Stimulated activated CD8-positive, alpha-beta memory T cell treated with anti-CD3 and anti-CD28 coated beads, Interleukin-4, amount 100 ng/mL, for 1 hour (primary cell): ENCODE measurements around the gene SEH1L.
"Not testable (repeated sequence)": the region's sequence is repeated elsewhere in the genome, so short reads cannot be mapped to it uniquely, and the experiment has no call there.

Experiments used
- DNase-seq, 2 donors: peaks; one replicate each; pipeline ENCODE4 v3.0.0-alpha.2; 2020; ENCODE audit warnings: low read depth in 2 of 2, low spot score in 1 of 2

The SEH1L gene

GRCh38 chr18:12947285-12948049 lies at the start of gene SEH1L:
Gene SEH1L (plus strand): TSS chr18:12948011. CDS start chr18:12948122, 111 bp downstream.
- peak; percentile 99 for DNase-seq

- not testable (repeated sequence) for DNase-seq
These were observed 46.6 kb upstream of the SEH1L start for GRCh38 chr18:12901208-12901607.

DNA sequence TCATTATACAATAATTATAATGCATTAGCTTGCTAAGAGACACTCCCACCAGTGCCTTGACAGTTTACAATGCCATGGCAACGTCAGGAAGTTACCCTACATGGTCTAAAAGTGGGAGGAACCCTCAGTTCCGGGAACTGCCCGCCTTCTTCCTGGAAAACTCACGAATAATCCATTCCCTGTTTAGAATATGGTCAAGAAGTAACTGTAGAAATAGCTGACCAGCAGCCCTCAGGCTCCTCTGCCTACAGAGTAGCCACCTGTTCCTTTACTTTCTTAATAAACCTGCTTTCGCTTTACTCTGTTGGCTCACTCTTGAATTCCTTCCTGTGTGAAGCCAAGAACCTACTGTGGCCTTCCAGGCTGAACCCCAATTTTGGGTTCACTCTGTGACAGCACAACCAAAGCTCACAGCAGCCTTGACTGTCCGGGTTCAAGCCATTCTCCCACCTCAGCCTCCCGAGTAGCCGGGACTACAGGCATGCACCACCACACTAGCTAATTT lies 43.7 kb upstream of the SEH1L start:
- DNase-seq, result no peak

DNA sequence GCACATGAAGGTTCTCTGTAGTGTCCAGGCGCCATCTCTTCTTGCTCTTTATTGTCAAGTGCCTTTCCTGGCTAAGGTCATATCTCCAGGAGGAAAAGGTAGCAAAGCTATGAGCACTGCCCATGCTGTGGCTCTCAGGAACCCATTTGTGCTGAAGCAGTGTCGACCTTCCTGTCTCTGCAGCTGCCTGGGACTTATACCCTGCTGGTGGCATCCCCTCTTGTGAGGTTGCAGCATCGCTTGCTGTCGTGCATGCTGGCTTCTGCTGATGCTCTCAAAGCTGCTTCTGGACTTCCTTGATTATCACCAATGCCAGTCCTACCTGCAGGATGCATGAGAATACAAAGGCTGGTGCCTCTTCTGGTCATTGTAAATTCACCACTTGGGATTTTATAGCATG lies 41.7 kb upstream of the SEH1L start:
- DNase-seq, result no peak

DNA sequence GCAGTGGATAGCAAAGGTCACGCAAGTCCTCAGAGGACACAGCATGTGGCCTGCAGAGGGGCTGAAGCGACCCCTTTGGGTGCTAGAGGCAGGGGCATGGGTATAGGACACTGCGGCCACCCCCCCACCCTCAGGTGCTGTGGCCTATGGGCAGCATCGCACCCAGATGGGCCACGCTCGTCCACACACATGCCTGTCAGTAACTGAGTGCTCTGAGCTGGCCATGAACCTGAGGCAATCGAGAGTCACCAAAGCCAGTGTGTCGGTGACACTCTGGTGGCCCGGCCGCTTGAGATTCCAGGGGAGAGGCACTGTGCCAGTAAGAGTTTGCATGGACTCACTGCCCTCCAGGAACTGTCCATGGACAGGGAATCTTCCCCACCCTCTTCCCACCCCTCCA lies 41.0 kb upstream of the SEH1L start:
- DNase-seq, result no peak

DNA sequence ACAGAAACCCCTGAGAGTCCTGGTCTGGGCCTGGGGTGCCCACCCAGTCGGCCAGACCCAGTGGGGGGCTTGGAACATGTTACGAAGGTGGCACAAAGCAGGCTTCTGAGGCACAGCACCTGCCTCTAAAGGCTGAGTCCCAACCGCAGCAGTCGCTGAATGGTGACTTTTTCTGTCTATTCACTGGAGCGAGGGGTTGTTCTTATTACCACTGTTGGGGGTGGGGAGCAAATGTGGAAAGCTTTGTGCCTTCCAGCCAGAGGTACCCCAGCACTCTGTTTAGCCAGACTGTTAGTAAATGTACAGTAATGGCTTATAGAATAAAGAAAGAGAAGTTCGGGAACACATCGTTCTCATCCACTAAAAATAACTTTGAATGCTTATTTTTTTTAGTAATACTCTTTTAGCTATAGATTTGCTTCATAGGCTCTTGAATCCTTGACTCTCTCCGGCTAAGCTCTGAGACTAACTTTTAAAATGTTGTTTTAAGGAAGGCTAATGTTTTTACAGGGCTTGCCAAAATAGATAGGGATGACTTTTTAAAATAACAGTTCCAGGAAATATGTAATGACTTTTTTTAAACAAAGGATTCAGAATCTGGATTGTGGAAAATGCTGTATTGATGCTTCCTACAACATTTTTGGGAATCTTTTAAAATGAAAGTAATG lies 40.4 kb upstream of the SEH1L start:
- no peak for DNase-seq

- no peak for DNase-seq
These were observed 39.1 kb upstream of the SEH1L start for GRCh38 chr18:12908706-12909105.

DNA sequence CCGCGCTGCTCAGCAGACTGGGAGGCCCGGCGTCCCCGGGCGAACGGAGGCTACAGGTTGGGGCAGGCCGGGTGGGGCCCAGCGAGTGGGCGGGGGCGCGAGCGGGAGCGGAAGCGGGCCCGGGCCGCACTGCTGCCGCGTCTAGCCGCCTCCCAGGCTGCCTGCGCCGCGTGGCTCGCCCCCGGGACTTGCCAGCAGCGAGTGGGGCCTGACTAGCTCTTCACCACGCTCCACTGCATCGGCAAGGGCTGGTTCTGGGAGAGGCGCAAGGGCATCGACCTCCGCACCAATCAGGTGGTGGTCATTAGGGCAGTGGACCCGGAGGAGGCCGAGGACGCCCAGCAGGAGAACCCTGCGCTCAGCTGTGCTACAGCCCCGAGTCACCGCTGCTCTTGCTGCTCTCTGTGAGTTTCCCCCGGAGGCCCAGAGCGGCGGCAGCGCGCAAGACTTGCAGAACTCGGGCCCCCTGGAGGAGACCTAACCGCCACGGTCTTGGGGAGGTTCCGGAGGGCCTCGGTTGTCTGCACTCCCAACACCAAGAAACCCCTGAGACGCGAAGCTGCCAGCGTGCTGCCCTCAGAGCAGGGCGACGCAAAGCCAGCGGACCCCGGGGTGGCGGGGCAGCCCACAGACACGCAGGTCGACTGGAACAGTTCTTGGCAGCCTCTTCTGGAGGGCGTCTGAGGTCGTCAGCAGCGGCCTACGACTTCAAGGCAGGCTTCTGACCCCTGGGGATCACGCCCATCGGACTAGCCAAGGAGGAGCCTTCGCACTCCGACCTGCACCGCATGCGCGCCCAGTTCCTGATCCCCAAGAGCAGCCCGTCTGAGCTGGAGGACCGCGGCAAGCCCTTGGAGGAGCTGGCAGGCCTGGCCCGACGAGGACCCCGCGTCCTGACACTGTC lies 36.5 kb upstream of the SEH1L start:
- peak in 1 of 2 donors; percentile 24 for DNase-seq

DNA sequence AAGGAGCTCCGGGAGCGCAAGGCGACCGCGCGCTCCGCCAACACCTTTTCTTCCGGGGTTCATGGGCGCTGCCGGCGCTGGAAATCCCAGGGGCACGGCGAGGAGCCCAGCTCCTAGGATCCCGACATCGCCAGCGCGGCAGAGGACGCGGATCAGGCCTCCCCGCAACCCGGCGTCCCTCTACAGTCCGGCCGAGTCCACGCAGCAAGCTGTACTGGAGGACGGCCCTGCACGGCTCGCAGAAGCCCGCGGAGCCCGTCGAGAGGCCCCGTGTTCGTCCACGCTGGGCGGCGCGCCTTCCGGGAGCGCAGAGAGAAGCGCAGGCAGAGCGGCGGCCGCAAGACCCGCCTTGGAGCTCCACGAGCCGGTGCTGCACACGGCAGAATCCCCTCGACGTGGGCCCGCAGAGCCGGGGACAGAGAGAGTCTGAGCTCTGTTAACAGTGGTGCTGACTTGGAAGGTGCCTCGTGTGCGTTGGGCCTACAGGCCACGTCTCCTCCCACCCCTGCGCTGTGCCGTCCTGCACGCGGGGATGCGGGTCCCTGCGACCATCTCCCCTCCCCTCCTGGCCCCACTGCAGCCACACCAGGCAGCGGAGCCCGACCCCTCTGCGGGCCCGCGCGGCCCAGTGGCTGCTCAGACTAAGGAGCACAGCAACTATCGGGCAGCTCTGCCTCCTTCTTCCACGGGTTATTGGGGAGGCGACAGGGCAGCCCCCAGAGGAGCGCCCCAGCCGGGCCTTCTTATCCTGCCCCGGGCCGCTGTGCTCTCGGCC lies 35.7 kb upstream of the SEH1L start:
- DNase-seq, result no peak

DNA sequence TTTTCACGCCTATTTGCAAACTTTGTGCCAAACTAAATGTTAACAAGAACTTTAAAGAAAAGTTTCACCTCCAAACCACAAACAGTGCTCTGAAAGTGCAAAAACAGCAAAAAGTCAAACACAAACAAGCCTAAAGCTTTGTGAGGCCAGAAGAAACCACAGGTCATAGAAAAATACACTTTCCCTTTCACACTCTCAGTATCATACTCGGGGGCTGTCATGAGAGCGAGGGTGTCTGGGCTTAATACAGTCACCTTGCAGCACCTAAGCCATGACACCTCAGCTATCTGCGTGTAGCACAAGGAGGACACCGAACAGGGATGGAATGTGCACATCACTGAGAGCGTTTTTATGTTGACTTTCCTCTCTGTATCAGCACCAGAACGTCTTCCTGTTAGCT lies 26.6 kb upstream of the SEH1L start:
- DNase-seq, result no peak

GRCh38 chr18:12922266-12922665 lies 25.5 kb upstream of the SEH1L start:
- no peak for DNase-seq

DNA sequence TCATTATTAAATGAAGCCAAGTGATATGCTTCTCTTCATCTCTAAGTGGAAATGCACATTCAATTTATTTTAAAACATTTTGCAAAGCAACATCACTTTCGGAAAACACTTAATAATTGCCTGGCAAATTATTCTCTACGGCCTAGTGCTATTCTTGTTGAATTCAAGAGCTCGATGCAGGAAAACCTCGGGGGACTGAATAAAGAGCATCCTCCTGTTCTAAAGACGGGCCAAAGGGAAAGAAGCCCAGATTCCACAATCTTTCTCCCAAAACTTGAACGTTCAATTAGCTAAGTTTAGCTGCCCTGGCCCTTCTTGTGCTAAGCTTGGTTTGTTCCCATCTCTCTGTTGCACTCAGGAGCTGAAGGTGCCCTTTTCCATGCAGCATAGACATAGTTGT lies 23.2 kb upstream of the SEH1L start:
- DNase-seq, result no peak

- no peak for DNase-seq
These were observed 19.6 kb upstream of the SEH1L start for GRCh38 chr18:12928206-12928605.

DNA sequence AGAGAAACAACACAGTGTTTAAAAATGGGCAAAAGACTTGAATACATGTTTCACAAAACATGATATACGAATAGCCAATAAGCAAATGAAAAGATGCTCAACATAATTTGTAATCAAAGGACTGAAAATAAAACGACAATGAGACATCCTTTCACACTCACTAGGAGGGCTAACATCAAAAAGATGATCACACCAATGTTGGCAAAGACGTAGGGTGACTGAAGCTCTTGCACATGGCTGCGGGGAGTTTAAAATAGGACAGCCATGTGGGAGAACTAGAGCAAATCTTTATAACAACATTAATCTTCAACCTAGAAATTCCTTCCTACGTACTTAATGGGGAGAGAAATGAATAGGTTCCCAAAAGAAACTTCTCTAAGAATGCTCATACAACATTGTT lies 19.2 kb upstream of the SEH1L start:
- DNase-seq, result no peak

DNA sequence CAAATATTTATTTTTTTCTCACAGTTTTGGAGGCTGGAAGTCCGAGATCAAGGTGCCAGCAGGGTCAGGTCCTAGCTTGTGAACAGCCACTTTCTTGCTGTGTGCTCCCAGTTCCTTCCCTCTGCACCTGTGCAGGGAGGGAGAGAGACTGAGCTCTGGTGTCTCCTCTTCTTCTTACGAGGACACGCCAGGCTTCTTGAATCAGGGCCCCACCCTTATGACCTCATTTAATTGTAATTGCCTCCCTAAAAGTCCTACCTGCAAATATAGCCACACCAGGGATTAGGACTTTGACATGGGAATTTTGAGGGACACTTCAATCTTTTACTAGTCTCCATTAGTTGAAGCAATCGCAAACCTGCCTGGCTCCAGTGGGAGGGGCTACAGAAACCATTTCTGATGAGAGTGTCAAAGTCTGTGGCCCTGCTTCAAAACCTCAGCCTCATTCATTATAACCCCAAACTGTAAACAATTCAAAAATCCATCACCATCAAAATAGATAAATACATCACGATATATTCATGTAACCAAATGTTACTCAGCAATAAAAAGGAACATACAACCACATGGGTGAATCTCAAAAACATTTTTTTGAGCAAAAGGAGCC lies 18.2 kb upstream of the SEH1L start:
- DNase-seq, result no peak

DNA sequence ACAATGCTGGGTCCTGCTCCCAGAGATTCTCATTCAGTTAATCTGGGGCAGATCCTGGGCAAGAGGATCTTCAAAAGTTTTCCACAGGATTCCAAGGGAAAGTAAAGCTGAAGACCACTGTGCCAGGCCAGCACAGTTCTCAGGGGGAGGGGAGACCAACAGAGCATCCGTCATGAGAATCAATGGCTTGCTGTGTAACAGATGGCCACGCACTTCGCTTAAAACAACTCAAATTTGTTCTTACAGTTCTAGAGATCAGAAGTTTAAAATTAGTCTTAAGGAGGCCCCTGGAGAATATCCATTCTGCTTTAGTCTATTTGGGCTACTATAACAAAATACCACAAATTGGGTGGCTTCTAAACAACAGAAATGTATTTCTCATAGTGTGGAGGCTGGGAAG lies 17.4 kb upstream of the SEH1L start:
- no peak for DNase-seq

DNA sequence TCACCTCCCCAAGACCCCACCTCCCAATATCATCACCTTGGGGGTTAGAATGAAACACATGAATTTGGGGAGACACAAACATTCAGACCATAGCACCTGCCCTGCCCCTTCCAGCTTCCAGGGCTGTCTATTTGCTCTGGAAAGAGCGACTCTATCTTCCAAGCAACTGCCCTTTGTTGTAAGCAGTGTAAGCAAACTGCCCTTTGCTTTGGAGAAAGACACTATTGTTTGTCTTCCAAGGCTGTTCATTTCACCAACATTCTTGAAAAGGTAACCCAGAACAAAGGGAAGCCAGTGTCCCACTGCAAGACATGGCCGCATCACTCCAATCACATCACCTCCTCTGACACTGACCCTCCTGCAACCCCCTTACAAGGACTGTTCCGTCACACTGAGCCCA lies 16.9 kb upstream of the SEH1L start:
- no peak for DNase-seq

DNA sequence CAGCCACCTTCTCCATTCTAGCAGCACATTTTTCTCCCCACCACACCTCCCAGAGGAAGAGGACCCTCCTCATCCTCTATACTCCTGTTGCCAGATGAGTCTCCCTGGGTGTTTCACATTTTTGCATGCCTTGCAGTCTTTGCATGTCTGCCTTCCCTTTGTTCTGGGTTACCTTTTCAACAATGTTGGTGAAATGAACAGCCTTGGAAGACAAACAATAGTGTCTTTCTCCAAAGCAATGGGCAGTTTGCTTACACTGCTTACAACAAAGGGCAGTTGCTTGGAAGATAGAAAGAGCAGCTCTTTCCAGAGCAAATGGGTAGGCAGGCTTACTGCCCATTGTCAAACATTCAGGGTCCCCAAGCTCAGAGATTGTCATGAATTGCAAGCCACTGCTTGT lies 14.5 kb upstream of the SEH1L start:
- no peak for DNase-seq

DNA sequence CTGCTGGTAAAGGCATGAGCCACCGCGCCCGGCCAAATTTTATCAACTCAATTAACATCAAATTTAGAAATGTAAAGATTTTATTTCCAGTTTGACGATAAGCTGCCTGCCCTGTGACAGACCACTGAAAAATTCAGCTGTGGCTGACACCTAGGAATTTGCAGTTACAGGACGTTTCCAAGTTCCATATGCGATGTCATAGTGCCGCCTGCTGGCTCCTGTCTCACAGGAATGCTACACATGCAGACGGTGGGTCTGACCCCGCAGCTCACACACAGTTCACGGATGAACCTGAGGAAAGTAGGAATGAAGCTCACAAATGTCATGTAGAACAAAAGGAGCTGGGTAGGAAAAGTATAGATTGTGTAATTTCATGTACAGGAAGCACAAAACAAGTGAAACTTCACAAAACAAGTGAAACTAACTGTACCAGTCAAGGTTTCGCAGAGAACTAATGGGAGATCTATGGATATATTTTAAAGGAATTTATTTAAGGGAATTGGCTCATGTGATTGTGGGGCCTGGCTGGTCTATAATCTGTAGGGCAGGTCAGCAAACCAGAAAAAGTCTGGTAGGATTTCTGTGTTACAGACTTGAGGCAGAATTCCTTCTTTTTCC lies 13.2 kb upstream of the SEH1L start:
- DNase-seq, result peak; percentile 55 to 62

DNA sequence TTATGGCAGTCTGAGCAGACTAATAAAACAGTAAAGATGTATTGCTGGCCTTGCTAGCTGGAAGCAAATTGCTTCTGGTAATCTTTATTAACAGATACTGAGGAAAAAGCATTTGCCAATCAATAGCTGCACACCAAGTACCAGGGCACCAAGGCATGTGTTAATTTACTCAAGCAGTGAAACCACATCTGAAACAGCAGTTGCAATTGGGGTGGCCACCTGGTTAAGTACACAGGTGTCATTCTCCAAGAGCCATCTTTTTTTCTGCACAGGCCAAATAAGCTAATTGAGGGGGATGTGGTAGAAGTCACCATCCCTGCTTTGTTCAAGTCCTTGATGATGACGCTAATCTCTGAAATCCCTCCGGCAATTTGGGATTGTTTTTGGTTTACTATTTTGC lies 8.6 kb upstream of the SEH1L start:
- no peak for DNase-seq
